Thyroid gland (tissue), 4 donors: ENCODE measurements around the gene TNNI3.

Experiments
- POLR2A ChIP-seq, 2 donors: fragments of 450-650 bp; IDR thresholded peaks; one replicate each; pipeline ENCODE4 v1.6.1; 2017; ENCODE audit warnings: antibody characterized with exemption in 2 of 2, mild to moderate bottlenecking in 2 of 2, moderate library complexity in 1 of 2
- TF ChIP-seq, protein P1 (sequence below), 6 experiments: fragments of 200-600 bp in 3 of 6; fragments of 450-650 bp in 3 of 6; sonication (generic) in 3 of 6; IDR thresholded peaks; one replicate each; pipeline ENCODE4 v1.5.1; 2016 to 2019; ENCODE audit warnings: antibody characterized with exemption in 6 of 6, mild to moderate bottlenecking in 2 of 6, inconsistent platforms in 1 of 6, moderate library complexity in 1 of 6

DNA sequence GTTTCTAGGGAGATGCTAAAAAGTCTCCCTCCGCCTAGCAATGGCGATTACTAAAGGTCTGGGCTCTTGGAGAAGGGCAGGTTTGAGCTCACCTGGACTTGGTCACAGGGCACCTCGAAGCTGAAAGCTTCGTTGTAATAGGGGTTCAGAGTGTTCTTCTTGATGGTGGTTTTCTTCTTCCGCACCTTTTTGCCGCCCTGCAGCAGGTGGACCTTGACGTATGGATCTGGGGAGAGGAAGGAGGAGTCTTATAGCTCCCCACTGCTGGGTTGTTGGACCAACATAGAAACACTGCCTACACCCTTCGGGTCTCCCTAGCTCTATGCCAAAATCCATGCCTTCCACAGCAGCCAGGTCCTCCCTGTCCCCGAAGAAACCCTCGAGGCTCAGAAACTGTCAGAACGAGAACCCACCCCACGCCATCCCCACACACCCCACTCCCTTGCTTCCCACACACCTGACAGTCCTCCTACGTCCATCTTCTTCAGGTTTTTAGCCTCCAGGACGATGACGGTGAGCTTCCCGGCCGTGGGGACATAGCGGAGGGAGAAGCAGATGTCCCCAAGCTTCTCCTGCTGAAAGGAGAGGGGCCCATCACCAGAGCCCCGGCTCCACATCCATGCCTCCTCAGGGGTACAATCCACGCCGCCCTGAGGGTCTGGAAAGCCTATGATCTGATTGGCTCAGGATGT is 17.0 kb upstream of the TNNI3 start:
- TF ChIP-seq, protein P1, sequence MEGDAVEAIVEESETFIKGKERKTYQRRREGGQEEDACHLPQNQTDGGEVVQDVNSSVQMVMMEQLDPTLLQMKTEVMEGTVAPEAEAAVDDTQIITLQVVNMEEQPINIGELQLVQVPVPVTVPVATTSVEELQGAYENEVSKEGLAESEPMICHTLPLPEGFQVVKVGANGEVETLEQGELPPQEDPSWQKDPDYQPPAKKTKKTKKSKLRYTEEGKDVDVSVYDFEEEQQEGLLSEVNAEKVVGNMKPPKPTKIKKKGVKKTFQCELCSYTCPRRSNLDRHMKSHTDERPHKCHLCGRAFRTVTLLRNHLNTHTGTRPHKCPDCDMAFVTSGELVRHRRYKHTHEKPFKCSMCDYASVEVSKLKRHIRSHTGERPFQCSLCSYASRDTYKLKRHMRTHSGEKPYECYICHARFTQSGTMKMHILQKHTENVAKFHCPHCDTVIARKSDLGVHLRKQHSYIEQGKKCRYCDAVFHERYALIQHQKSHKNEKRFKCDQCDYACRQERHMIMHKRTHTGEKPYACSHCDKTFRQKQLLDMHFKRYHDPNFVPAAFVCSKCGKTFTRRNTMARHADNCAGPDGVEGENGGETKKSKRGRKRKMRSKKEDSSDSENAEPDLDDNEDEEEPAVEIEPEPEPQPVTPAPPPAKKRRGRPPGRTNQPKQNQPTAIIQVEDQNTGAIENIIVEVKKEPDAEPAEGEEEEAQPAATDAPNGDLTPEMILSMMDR (IDR thresholded peaks at IDR 0.05): no peak
- no peak for TF ChIP-seq POLR2A (IDR thresholded peaks at IDR 0.05)
